ENCODE data around the gene NCSTN. TPM values are rescaled to one million over a fixed set of nuclear protein-coding genes. Genes with fewer than 3 reads are reported as not detected.

Gene NCSTN
- total and polyA plus RNA-seq, 9 of the 15 experiments (the other 6 are each of a cell fraction or from before 2014, with no cell fraction given), result 21.3 to 91.1 (median 57.9) TPM

DNA sequence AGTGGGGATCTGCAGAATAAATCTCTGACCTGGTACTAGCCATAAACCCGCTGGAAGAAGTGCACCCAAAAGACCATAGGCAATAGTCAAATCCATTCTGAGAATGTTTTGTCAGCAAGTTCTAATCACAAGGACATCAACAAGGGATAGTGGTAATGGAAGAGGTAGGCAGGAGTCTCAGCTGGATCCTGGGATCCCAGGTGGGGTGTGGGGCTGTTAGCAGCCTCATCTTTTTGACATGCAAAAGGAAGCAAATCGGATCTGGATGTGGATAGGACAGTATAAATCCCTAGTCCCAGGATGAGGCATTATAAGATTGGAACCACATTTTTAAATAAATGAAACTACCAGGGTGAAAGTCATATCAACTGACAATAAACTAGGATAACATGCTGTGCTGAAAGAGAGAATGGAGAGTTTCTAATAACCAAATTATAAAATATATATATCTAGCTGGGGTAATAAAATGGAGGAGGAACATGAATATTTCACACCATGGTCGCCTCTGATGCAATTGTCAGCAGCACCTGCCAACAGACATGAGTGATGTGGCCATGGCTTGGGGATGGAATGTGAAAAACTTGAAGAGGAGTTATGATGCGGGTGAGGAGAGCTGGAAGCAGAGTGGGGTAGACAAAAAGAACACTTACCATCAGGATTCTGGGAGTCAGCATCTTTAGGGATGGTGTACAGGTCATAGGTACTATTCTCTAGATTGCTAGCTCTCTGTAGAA, 34.6 kb upstream of the NCSTN start:
- Histone ChIP-seq H3K4me3 (no peak overlapping the region), H3K4me2 (ENCODE audit: insufficient read depth, low read length) (no peak overlapping the region), H3K9me1 (ENCODE audit: control insufficient read depth, insufficient read depth, low read length) (no peaks in the 10 kb centered on the region), H3K27me3 (ENCODE audit: control insufficient read depth in 2 of 2, insufficient read depth in 2 of 2, low read length in 2 of 2) (no peaks in the 10 kb centered on the region), H2AFZ (ENCODE audit: low read depth, low read length) (no peak overlapping the region), H3K9ac (ENCODE audit: insufficient read depth in 1 of 2, low read depth in 2 of 2, low read length in 2 of 2) (no peak overlapping the region), H3K27ac (ENCODE audit: extremely low read depth, low read depth, low read length) (no peak overlapping the region), H3K9me3 (replicated peaks; ENCODE audit: control insufficient read depth, insufficient read depth, low read depth, low read length) (no peaks in the 10 kb centered on the region), H3K79me2 (ENCODE audit: control insufficient read depth, insufficient read depth, low read length) (no peaks in the 10 kb centered on the region), H3K4me1 (replicated peaks in 1 of 2; ENCODE audit: control insufficient read depth in 2 of 2, insufficient read depth in 2 of 2, low read length in 2 of 2) (no peaks in the 10 kb centered on the region), H4K20me1 (replicated peaks; ENCODE audit: control insufficient read depth, insufficient read depth, low read length) (no peaks in the 10 kb centered on the region), H3K36me3 (ENCODE audit: control insufficient read depth, insufficient read depth, low read length) (peaks cover 89% of the 10 kb centered on the region)
- intact Hi-C loops (cut with micrococcal nuclease) (no loop called here), in situ Hi-C loops (cut with MboI) (no loop called here)
- ATAC-seq (no peak), DNase-seq (ENCODE audit: extremely low read depth in 1 of 4, low spot score in 3 of 4) (no peak), FAIRE-seq (no peak)
- TF ChIP-seq ZZZ3 (IDR thresholded peaks at IDR 0.05) (0 out of 2 replicates have a peak, but pooled peaks have one; percentile 15), DNMT1 (IDR thresholded peaks at IDR 0.05) (no peak)
- WGBS (ENCODE audit: insufficient coverage, low coverage, missing lambda C conversion rate), result 93% methylated on average over 4 of the region's 4 CpGs
- ChIA-PET POLR2A (interaction anchor here (0.6 to 2.5 kb wide), 4 partner anchors 11 to 505 kb away, joined by 3 to 7 read pairs (median 4); no protein-coding TSS in a partner anchor), CTCF (ENCODE audit: low intra/inter-chr PET ratio) (no interaction called here)
- BruUV-seq (replicated peaks), result no TSS peak

GRCh38 chr1:160309185-160309557, 34.0 kb upstream of the NCSTN start:
- Histone ChIP-seq H2AFZ (ENCODE audit: low read depth, low read length) (no peak overlapping the region), H3K4me2 (ENCODE audit: insufficient read depth, low read length) (no peak overlapping the region), H3K27ac (ENCODE audit: extremely low read depth, low read depth, low read length) (no peak overlapping the region), H3K4me3 (no peak overlapping the region), H3K79me2 (ENCODE audit: control insufficient read depth, insufficient read depth, low read length) (no peaks in the 10 kb centered on the region), H4K20me1 (replicated peaks; ENCODE audit: control insufficient read depth, insufficient read depth, low read length) (no peaks in the 10 kb centered on the region), H3K4me1 (replicated peaks in 1 of 2; ENCODE audit: control insufficient read depth in 2 of 2, insufficient read depth in 2 of 2, low read length in 2 of 2) (no peaks in the 10 kb centered on the region), H3K36me3 (ENCODE audit: control insufficient read depth, insufficient read depth, low read length) (peaks cover 90% of the 10 kb centered on the region), H3K9ac (ENCODE audit: insufficient read depth in 1 of 2, low read depth in 2 of 2, low read length in 2 of 2) (no peak overlapping the region), H3K9me1 (ENCODE audit: control insufficient read depth, insufficient read depth, low read length) (no peaks in the 10 kb centered on the region), H3K9me3 (replicated peaks; ENCODE audit: control insufficient read depth, insufficient read depth, low read depth, low read length) (no peaks in the 10 kb centered on the region), H3K27me3 (ENCODE audit: control insufficient read depth in 2 of 2, insufficient read depth in 2 of 2, low read length in 2 of 2) (no peaks in the 10 kb centered on the region)
- CTCF ChIA-PET (ENCODE audit: low intra/inter-chr PET ratio), result no interaction called here
- in situ Hi-C loops (cut with MboI), result no loop called here
- no peak for FAIRE-seq
- BruUV-seq (replicated peaks), result no TSS peak
- intact Hi-C loops (cut with micrococcal nuclease), result no loop called here
- no peak for DNase-seq (ENCODE audit: extremely low read depth in 1 of 4, low spot score in 3 of 4)
- POLR2A ChIA-PET, result interaction anchor here (2.2 to 2.5 kb wide), 2 partner anchors 11 to 17 kb away, joined by 6 to 7 read pairs; no protein-coding TSS in a partner anchor
- no peak for ATAC-seq
- TF ChIP-seq DPF2 (IDR thresholded peaks at IDR 0.05), result no peak
- TF ChIP-seq TCF3 (CRISPR knock-in tag; IDR thresholded peaks at IDR 0.05), result no peak
- TF ChIP-seq YY1 (IDR thresholded peaks at IDR 0.05; ENCODE audit: borderline replicate concordance in 1 of 3, control insufficient read depth in 1 of 3, extremely low read depth in 1 of 3, insufficient read depth in 3 of 3, insufficient read length in 1 of 3, insufficient replicate concordance in 2 of 3, low read depth in 1 of 3, low read length in 2 of 3), result no peak
- TF ChIP-seq, protein P1, sequence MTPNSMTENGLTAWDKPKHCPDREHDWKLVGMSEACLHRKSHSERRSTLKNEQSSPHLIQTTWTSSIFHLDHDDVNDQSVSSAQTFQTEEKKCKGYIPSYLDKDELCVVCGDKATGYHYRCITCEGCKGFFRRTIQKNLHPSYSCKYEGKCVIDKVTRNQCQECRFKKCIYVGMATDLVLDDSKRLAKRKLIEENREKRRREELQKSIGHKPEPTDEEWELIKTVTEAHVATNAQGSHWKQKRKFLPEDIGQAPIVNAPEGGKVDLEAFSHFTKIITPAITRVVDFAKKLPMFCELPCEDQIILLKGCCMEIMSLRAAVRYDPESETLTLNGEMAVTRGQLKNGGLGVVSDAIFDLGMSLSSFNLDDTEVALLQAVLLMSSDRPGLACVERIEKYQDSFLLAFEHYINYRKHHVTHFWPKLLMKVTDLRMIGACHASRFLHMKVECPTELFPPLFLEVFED (CRISPR knock-in tag; conservative IDR thresholded peaks at IDR 0.05), result no peak
- TF ChIP-seq CBX1 (IDR thresholded peaks at IDR 0.05; ENCODE audit: low read depth), result no peak
- no peak for TF ChIP-seq CTBP1 (IDR thresholded peaks at IDR 0.05; ENCODE audit: borderline replicate concordance)
- TF ChIP-seq EP300 (IDR thresholded peaks at IDR 0.05; ENCODE audit: low read length), result no peak
- no peak for TF ChIP-seq FOXK1 (CRISPR knock-in tag; IDR thresholded peaks at IDR 0.05; ENCODE audit: borderline replicate concordance)
- no peak for TF ChIP-seq KDM2B (CRISPR knock-in tag; IDR thresholded peaks at IDR 0.05)
- no peak for TF ChIP-seq JUNB (CRISPR knock-in tag; conservative IDR thresholded peaks at IDR 0.05)
- no peak for TF ChIP-seq NR1H2 (CRISPR knock-in tag; IDR thresholded peaks at IDR 0.05)
- no peak for TF ChIP-seq ZSCAN29 (IDR thresholded peaks at IDR 0.05)
- TF ChIP-seq ZNF583 (CRISPR knock-in tag; IDR thresholded peaks at IDR 0.05), result no peak
- TF ChIP-seq BRF1 (IDR thresholded peaks at IDR 0.05; ENCODE audit: borderline replicate concordance, extremely low read depth, insufficient read length), result no peak
- TF ChIP-seq NFRKB (IDR thresholded peaks at IDR 0.05; ENCODE audit: low read depth), result no peak
- TF ChIP-seq ZBTB17 (CRISPR knock-in tag; IDR thresholded peaks at IDR 0.05), result no peak
